Hematopoietic multipotent progenitor cell treated with erythropoietin and hydrocortisone succinate and interleukin-3 and kit ligand, for 15 days (in vitro differentiated cells): Measurements from ENCODE around the gene NUP98.

Experiments
- DNase-seq: peaks from one replicate; pipeline ENCODE4 v3.0.0-alpha.2; 2015; ENCODE audit warnings: low spot score

The NUP98 gene

DNA sequence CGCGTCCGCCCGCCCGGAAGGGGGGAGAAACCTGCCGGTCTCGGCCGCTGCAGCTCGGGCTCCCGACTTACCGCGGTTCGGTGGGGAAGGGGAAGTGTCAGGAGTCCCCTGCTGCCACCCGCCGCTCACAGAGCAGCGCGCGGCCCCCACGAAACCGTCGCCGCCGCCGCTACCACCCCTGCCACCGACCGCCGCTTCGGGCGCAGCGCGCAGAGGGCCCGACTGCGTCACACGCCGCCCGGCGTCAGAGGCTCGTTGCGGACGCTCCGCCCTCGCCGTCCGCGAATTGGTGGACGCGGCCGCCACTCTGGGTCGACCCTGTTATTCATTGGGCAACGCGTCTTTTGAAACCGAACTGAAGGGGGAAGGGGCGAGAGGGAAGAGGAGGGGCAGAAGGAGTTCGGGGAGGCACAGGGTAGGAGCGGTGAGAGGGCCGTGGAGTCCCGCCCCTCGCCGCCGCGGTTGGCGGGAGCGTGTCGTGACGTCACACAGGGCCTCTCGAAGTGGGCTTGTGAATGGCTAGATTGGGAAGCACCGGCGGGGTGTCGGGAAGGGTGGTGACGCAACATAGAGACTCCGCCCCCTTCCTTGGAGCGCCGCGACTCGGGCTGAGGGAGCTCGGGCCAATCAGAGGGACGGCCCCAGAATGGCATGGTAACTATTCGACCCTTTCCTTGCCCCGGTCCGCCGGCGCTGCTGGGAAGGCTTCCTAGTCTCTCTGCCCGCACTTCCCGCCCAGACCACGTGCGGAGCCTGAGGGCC is at the start of gene NUP98:
TSS of gene NUP98 (minus strand) at position 226 of the 762 bp plus-strand sequence. CDS start 15,437 bp downstream, outside the sequence.
- DNase-seq: peak; percentile 100

DNA sequence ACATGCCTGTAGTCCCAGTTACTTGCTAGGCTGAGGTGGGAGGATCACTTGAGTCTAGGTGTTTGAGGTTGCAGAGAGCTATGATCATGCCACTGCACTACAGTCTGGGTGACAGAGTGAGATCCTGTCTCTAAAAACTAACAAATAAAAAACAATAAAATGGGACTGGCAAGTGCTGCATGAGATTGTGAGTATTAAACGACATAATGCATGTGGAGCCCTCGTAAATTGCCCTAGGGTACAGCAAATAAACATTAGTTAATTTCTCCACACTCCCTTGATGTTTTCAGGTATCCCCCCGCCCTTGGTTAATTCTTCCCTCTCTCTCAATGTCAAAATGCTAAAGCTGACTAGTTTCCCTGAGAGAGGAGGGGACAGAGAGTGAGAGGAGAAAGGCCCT is 48.3 kb upstream of the NUP98 start:
- no peak for DNase-seq

DNA sequence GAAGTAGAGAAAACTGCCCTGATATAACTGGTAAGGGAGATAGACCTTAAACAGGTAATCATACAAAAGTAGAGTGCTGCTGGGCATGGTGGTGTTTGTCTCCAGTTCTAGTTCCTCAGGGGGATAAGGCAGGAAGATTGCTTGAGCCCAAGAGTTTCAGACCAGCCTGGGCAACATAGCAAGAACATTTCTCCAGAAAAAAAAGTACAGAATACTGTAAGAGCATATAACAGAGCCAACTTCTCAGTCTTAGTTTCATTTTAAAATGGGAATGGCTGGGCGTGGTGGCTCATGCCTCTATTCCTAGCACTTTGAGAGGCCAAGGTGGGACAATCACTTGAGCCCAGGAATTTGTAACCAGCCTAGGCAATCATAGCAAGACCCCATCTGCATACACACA is 47.9 kb upstream of the NUP98 start:
- no peak for DNase-seq

DNA sequence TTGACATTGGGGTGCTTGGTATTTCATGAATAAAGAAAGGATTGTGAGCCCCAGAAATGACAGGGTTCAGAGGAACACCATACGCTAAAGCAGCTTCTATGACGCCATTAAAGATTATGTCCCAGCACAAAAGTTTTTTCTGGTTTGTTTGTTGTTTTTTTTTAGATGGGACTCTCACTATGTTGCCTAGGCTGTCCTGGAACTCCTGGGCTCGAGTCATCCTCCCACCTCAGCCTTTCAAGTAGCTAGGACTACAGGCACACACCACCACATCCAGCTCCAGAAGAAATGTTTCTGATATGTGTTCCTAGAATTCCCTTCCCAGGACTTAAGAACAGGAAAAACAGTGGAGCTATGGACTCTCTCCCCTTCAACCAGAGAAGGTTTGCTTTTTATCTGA is 46.0 kb upstream of the NUP98 start:
- DNase-seq: no peak

DNA sequence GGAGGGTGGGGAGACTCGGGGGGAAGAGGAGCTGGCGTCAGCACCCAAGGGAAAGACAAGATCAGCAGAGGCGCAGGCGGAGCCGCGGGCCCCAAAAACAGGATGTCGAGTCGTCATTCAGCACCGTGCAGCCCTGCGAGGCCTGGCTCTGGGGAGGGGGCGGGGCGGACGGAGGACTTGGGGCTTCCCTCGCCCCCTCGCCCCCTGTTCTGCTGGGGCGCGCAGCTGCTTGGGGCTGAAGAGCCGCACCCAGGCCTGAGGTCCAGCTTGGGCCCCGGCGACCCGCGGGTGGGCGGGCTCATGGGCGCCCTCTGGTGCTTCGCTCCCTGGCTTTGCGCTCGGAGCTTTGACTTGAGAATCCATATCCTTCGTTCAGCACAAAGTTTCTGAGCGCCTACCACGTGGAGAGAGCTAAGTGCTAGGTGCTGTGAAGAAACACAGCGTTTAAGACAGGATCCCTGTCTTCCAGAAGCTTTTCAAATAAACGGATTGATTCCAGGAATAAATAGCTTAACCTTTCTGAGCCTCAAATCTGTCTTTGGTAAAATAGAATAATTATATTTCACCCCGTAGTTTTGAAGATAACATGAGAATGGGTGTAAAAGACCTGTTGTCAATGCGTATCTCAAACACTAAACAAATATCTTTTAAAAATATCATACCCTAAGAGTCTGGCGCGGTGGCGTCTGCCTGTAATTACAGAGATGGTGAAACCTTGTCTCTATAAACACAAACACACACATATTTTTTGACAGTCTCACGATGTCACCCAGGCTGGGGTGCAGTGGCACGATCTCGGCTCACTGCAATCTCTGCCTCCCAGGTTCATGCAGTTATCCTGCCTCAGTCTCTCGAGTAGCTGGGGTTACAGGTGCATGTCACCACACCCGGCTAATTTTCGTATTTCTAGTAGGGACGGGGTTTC is 44.3 kb upstream of the NUP98 start:
- peak; percentile 73 for DNase-seq

DNA sequence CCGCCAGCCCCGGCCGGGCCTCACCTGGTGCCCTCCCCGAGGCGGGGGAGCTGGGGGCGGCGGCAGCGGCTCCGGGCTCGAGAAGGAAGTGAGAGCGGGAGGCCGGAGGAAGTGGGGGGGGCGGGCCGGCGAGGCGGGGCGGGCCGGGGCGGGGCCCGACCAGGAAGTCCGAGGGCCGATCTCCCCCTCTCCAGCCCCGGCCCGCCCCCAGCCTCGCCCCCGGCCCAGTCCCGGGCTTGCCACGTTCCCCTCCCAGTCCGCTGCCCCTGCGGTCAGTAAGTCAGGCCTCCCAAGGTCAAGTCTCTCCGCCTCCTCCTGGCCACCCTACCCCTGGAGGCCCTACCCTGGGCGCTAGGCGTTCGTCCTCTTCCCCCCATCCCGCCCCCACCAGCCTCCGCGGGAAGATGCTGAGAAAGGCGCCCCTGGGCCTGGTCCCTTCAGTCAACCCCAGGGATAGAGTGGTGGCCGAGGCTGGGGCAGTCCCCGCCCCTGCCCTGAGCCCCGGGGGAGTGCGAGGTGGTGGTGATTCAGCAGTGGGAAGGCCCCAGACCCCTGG is 43.6 kb upstream of the NUP98 start, which contains the start of gene RHOG:
TSS of gene RHOG (minus strand) at position 90 of the 556 bp plus-strand sequence. CDS start 12,821 bp downstream, outside the sequence.
- DNase-seq: peak; percentile 53

DNA sequence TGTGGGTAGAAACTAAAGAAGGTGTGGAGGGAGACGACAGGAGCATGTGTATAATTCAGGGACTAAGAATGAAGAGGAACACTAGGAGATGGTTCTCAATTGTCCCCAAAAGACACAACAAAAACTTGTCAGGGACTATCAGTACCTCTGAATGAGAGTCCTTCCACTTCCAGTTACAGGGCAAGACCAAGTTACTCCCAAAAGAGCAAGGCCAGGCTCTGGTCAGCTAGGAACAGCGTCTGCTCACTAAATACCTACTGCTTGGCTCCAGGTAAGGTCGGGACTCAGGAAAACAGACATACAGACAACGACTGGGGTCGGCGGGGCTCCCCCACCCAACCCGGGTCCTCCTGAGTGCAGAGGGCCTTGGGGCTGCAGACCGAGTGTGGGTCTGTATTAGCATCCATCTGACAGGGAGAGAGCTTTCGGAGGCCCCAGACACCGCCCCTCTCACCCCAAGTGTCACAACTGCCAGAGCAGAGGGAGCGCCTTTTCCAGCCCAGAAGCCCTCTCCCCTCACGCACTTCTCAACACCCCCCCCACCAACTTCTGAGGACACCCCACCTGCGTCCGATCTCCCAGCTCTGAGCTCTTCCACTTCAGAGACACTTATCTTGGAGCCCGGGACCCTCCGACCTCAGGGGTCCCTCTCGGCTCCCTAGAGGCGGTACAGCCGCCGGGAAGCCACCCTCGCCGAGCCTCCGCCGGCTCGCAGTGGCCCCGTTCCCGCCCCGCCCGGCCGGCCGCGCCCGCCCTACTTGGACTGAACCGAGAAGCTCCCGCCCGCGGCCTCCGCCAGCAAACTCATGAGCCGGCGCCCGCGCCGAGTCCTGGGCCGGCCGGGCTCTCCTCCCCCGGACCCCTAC is 42.9 kb upstream of the NUP98 start:
- peak; percentile 64 for DNase-seq

DNA sequence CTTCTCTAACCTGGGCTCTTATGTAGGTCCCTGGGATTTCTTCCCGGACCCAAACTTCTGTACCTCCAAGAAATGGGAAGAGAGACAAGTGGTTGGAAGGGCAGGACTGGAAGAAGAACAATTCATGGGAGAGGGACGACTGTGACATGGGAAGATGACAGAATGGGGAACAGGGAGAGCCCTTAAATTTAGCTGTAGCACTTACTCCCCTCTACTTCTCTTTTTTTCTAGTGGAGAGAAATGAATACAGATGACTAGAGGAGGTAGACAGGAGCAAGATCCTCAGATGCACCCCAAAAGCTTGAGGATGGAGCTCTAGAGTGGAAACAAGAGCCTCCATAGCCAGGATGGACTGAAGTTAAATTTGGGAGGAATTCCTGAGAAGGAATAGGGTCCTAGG is 41.1 kb upstream of the NUP98 start:
- no peak for DNase-seq

DNA sequence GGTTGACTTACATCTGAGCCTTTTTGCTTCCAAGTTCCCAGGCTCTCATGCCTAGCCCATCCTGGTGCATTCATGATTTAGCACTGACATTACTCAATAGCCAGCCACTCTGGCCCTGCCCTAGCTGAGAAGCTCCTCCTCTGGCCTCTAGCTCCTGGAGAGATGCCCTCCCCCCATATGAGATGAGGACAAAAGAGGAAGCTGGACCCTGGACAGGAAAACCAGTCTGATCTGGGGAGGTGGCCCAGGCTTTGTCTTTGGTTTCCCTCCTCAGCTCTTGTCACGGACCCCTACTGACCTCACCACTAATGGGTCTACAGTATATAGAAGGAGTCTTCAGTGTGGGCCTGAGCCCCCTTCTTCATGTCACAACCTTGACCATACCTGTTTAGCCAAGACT is 40.4 kb upstream of the NUP98 start:
- no peak for DNase-seq

DNA sequence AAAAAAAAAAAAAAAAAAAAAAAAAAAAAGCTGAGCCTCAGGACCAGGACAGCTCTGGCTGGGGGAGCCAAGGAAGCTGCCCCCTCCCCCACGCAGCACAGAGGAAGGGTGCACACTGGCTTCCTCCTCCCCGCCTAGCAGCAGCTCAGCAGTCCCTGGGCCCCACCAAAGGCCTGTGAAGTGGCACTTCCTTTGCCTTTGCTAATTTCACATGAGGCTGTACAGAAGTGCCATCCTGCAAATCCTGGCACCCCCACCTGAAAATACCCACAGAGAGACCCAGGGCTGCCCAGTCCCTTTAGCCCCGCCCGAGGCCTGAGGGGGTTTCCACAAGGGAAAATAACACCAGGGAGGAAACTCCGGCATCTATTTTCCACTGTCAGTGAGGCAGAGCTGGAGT is 39.5 kb upstream of the NUP98 start:
- DNase-seq: no peak

DNA sequence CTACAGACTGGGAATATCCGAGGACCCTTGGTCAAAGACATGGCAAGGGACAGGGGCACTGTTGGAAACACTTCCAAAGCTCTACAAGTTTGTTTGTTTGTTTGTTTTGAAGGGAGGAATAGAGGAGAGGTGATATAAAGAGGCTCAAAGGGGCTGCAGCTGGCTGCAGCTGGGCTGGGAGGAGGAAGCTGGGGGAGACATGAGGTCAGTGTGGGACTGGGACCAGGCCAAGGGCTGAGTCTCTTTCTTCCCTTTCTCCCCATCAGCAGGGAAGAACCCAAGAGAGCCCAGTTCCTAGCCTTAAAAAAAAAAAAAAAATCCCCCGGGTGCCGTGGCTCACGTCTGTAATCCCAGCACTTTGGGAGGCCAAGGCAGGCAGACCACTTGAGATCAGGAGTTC is 38.4 kb upstream of the NUP98 start:
- no peak for DNase-seq

DNA sequence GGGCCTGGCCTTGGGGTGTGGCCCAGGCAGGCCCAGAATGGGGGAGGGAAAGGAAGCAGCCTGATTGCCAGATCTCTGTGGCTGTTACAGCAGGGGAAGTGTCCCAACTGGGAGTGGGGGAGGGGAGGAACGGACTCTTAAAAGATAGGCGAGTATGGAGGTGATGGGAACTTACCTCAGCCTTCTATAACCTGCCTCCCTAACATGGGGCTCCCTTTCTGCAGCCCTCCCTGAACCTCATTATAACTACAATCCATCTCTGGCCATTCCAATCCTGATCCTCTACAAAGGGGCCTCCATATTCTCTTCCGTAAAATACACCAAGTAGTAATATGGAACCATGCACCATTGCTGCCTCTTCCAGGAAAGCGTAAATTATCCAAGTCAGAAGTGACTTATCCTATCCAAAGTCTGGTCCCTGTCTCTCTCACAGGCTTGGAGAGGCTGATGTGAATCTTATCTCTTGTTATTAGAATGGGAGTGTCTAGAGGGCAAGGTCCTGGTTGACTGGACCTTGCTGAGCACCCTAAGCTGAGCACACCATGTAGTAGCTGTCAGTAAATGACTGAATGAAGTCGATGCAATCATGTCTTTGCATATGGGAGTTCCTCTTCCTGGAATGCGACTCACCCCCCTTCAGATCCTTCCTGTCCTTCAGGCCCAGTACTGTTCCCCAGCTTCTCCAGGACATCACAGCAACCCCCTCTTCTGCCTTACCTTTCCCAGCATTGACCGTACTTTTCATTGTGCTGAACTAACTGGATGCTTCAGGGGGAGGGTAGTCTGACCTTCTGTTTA is 37.5 kb upstream of the NUP98 start:
- DNase-seq: peak; percentile 58

DNA sequence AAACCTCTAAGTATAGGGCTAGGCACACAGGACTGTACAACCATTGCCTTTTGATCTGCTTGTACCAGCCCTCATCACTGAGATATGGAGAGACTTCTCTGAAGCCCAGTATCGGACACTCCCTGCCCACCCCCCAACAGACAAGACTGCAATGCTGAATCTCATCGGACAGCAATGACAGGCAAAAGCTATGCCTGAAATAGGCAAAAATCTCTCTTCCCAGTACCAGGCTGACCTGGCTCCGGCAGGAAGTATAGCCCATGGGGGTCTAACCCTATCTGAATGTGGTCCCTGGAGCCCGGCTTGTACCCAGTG is 37.0 kb upstream of the NUP98 start:
- DNase-seq: no peak

DNA sequence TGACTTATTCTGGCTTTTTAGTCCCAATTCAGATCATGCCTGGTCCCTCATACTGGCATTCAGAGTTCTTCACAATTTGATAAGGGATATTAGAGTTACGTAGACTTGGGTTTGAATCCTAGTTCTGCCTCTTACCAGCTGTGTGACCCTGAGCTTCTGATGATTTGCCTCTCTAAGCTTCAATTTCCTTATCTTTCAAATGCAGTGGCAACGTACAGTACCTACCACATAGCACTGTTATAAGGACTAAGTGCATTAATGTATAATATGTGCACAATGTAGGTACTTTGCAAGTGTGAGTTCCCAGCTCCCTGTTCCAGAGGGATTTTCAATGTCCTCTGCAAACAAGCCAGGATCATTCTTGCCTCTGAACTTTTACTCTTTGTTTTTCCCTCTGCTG is 36.1 kb upstream of the NUP98 start:
- peak; percentile 74 for DNase-seq

DNA sequence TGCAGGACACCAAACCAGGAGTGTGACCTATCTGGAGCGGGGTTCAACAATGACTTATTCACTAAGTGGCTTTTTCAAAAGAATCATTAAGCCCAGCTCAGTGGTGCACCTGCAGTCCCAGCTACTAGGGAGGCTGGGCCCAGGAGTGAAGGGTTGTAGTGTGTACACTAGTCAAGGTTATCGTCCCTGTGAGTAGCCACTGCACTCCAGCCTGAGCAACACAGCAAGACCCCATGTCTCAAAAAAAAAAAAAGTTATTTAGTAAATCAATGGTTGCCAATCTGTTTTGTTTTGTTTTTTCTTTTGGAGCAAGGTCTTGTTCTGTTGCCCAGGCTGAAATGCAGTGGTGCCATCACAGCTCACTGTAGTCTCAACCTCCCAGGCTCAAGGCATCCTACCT is 35.5 kb upstream of the NUP98 start:
- DNase-seq: no peak

DNA sequence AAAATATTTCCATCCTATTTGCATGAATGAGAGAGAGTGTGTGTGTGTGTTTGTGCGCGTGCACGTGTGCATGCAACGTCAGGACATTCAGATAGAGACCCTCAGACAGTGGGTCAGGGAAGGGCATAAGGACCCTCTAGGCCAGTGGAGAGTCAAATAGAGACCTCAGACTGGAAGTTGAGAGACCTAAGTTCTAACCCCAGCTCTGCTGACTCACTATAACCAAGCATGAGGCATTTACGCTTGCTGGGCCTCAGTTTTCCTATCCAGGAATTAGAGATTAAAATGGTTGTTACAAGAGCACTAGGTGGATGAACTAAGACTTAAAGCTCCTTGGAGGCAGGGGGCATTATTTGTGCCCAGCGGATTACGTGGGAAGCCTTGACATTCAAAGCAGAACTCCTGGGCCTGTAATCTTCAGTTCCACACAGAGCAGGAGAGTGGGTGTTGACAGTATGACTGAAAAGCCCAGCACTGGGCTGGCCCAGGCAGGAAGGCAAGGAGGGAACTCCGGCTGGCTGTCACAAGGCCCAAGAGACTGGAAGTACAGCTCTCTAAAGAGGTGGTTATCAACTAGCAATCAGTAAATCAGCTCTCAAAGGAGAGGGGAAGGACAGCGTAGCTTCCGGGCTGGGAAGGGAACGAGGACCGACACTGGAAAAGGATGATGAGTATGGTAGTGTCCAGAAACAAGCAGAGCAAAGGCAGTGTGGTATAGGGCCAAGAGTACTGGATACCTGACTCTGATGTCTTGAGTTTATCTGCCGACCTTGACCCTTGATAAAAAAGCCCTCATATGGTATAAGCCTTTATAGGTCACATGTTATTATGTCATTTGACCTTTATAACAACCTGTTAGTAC is 34.3 kb upstream of the NUP98 start:
- no peak for DNase-seq

DNA sequence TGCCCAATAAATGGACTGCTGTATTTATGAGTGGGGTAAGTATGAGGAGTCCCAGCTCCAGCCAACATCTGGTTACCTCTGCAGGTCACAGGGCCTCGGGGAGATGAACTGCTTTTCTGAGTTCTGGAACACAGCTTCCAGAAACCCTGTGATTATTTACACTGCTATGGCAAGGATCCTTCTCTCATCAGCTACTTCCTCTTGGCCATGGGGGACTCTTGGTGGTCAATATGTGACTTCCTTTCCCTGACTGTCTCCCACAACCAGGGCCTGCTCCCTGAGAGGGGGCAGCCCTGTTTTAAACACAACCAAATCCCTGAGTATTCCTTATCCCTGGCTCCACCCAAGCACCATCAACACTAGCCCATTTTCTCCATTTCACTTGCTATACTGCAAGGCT is 33.4 kb upstream of the NUP98 start:
- no peak for DNase-seq

DNA sequence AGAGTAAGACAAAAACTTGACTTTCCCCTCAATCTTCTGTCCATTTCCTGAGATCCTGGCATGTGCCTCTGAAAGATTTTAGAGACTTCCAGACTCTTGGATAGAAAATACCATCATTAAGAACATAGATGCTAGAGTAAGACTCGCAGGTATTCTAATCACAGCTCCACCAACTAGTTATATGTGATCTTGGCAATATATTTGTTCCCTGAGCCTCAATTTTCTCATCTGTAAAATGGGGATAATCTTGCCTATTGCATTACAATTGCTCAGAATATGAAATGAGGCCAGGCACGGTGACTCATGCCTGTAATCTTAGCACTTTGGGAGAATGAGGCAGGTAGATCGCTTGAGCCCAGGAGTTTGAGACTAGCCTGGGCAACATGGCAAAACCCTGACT is 32.7 kb upstream of the NUP98 start:
- DNase-seq: no peak

DNA sequence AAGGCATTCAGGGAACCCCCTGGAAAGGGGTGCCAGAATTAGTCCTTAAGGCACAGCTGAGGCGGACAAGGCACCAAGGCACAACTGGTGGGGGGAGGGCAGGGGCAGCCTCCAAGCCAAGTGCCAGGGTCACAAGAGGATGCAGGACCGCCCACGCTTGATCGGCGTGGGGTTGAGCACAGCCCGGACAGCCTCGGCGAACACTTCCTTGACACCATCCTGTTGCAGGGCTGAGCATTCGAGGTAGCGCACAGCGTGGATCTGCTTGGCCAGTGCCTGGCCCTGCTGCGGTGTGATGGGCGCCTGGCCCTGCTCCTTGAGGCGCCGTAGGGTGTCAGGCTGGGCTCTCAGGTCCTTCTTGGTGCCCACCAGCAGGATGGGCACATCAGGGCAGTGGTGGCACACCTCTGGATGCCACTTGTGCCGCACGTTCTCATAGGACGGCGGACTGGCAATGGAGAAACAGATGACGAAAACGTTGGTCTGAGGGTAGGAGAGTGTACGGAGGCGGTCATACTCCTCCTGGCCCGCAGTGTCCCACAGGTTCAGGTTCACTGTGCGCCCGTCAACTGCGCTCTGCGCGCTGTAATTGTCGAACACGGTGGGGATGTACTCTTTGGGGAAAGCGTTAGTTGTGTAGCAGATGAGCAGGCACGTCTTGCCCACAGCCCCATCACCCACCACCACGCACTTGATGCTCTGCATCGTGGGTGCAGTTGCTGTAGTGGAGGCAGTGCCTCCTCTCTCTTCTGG is 30.3 kb upstream of the NUP98 start:
- DNase-seq: no peak
